PC-3 (cell line): Measurements from ENCODE around the gene CAMK1D. TPM values are rescaled to one million over a fixed set of nuclear protein-coding genes. Genes with fewer than 3 reads are reported as not detected.

Source experiments
- ATAC-seq: fragments of 200-7000 bp; cut with Tn5 transposase; 2 replicates; pipeline ENCODE4 v1.9.1; 2020; ENCODE audit warnings: mild to moderate bottlenecking, moderate library complexity
- BruUV-seq: library from RNA; stranded (reverse); fragments of 400-500 nt; replicated peaks from 2 replicates; lab custom pipeline; 2021; lab: Mats Ljungman, UMichigan
- CTCF ChIA-PET: fragments of 300-600 bp; sonication (Branson Sonifier 250); formaldehyde crosslinking; loops from one replicate; lab custom pipeline; 2022; ENCODE audit warnings: antibody characterized with exemption; lab: Charles Lee
- POLR2A ChIA-PET: fragments of 300-600 bp; sonication (Branson Sonifier 250); formaldehyde crosslinking; loops from one replicate; lab custom pipeline; 2022; ENCODE audit warnings: antibody characterized with exemption; ENCODE audit not compliant: unreplicated experiment; lab: Charles Lee
- DNase-seq: peaks from one replicate; pipeline ENCODE4 v3.0.0-alpha.2; 2015
- H2AFZ ChIP-seq: fragments of 300-600 bp; sonication (generic); 2 replicates; pipeline ENCODE4 v1.6.0; 2016; ENCODE audit warnings: antibody characterized with exemption, low read length
- H3F3A ChIP-seq: fragments of 300-600 bp; sonication (generic); one replicate; pipeline ENCODE4 v1.6.0; 2017; ENCODE audit warnings: antibody characterized with exemption, low read length, control low read depth, mild to moderate bottlenecking; ENCODE audit not compliant: unreplicated experiment
- H3K27ac ChIP-seq: fragments of 300-600 bp; sonication (generic); 2 replicates; pipeline ENCODE4 v1.5.1; 2016; ENCODE audit warnings: mild to moderate bottlenecking, low read length
- H3K27me3 ChIP-seq: fragments of 300-600 bp; sonication (generic); 2 replicates; pipeline ENCODE4 v1.6.1; 2016; ENCODE audit warnings: low read length, mixed read lengths
- H3K36me3 ChIP-seq: fragments of 300-600 bp; sonication (generic); 2 replicates; pipeline ENCODE4 v1.6.1; 2016; ENCODE audit warnings: low read depth, mixed run types, low read length, mixed read lengths
- H3K4me1 ChIP-seq: fragments of 300-600 bp; sonication (generic); 2 replicates; pipeline ENCODE4 v1.5.1; 2016; ENCODE audit warnings: low read length; ENCODE audit not compliant: insufficient read depth
- H3K4me2 ChIP-seq: fragments of 300-600 bp; sonication (generic); 2 replicates; pipeline ENCODE4 v1.6.0; 2016; ENCODE audit warnings: low read length
- H3K4me3 ChIP-seq: fragments of 300-600 bp; sonication (generic); 2 replicates; pipeline ENCODE4 v1.5.1; 2016; ENCODE audit warnings: mild to moderate bottlenecking, low read length, mixed read lengths
- H3K79me2 ChIP-seq: fragments of 300-600 bp; sonication (generic); 2 replicates; pipeline ENCODE4 v1.6.1; 2017; ENCODE audit warnings: low read length, mixed read lengths
- H3K9ac ChIP-seq: fragments of 300-600 bp; sonication (generic); 2 replicates; pipeline ENCODE4 v1.6.0; 2016; ENCODE audit warnings: mild to moderate bottlenecking, low read length
- H3K9me2 ChIP-seq: fragments of 300-600 bp; sonication (generic); replicated peaks from 2 replicates; pipeline ENCODE4 v1.6.1; 2016; ENCODE audit warnings: mixed run types, low read length, mixed read lengths
- H3K9me3 ChIP-seq: fragments of 300-600 bp; sonication (generic); 2 replicates; pipeline ENCODE4 v1.6.1; 2016; ENCODE audit warnings: low read length, mixed read lengths
- H4K20me1 ChIP-seq: fragments of 300-600 bp; sonication (generic); 2 replicates; pipeline ENCODE4 v1.6.1; 2016; ENCODE audit warnings: low read length, mixed read lengths
- CTCF ChIP-seq: fragments of 300-600 bp; sonication (generic); conservative IDR thresholded peaks from 2 replicates; pipeline ENCODE4 v1.5.1; 2017; ENCODE audit warnings: antibody characterized with exemption, low read depth, mild to moderate bottlenecking, low read length
- EZH2 ChIP-seq: fragments of 300-600 bp; sonication (generic); IDR thresholded peaks from one replicate; pipeline ENCODE4 v1.6.1; 2017; ENCODE audit warnings: antibody characterized with exemption, mild to moderate bottlenecking, low read length; ENCODE audit not compliant: unreplicated experiment
- EZH2phosphoT487 ChIP-seq: fragments of 300-600 bp; sonication (generic); IDR thresholded peaks from 2 replicates; pipeline ENCODE4 v1.6.1; 2018; ENCODE audit warnings: mild to moderate bottlenecking, antibody characterized with exemption, low read length, borderline replicate concordance
- intact Hi-C: fragments of 100-400 bp; cut with micrococcal nuclease; formaldehyde crosslinking; loops from 2 replicates; pipeline ENCODE4 v1.9.0; 2023
- total RNA-seq: library from RNA; depleted of rRNA; stranded (reverse); fragments of >200 nt; gene quantifications from 2 replicates; pipeline ENCODE4 v1.2.3, GENCODE V29; 2014

Gene CAMK1D
- total RNA-seq, 1 experiment from 2014 or later: 1.3 TPM

- Histone ChIP-seq H3K9ac (no peak overlapping the region), H3K4me1 (no peaks in the 10 kb centered on the region), H2AFZ (no peak overlapping the region), H3K27me3 (no peaks in the 10 kb centered on the region), H3K36me3 (no peaks in the 10 kb centered on the region), H3K9me3 (no peaks in the 10 kb centered on the region), H3F3A (no peaks in the 10 kb centered on the region), H3K79me2 (no peaks in the 10 kb centered on the region), H4K20me1 (no peaks in the 10 kb centered on the region), H3K9me2 (no peaks in the 10 kb centered on the region), H3K4me2 (no peak overlapping the region), H3K4me3 (no peak overlapping the region), H3K27ac (no peak overlapping the region)
- intact Hi-C loops: no loop called here
- BruUV-seq: no TSS peak
- DNase-seq (no peak), ATAC-seq (no peak)
- POLR2A ChIA-PET: no interaction called here
- CTCF ChIA-PET: no interaction called here
- TF ChIP-seq CTCF: no peak
- TF ChIP-seq EZH2: no peak
- no peak for TF ChIP-seq EZH2phosphoT487
Measured at GRCh38 chr10:12777840-12778585, 428.7 kb downstream of the CAMK1D start.

- no peaks in the 10 kb centered on the region for H3K36me3 ChIP-seq
- no peaks in the 10 kb centered on the region for H3F3A ChIP-seq
- no peaks in the 10 kb centered on the region for H3K4me1 ChIP-seq
- DNase-seq (no peak), ATAC-seq (no peak)
- TF ChIP-seq EZH2phosphoT487: no peak
- TF ChIP-seq EZH2: no peak
- intact Hi-C loops: no loop called here
- BruUV-seq: no TSS peak
- H3K27ac ChIP-seq: no peak overlapping the region
- no peaks in the 10 kb centered on the region for H4K20me1 ChIP-seq
- no peak overlapping the region for H2AFZ ChIP-seq
- CTCF ChIA-PET: no interaction called here
- no peaks in the 10 kb centered on the region for H3K79me2 ChIP-seq
- no peak overlapping the region for H3K9ac ChIP-seq
- no peaks in the 10 kb centered on the region for H3K27me3 ChIP-seq
- H3K4me3 ChIP-seq: no peak overlapping the region
- POLR2A ChIA-PET: no interaction called here
- no peaks in the 10 kb centered on the region for H3K9me3 ChIP-seq
- no peaks in the 10 kb centered on the region for H3K9me2 ChIP-seq
- no peak overlapping the region for H3K4me2 ChIP-seq
Measured at GRCh38 chr10:12780634-12781601, 431.6 kb downstream of the CAMK1D start.

GRCh38 chr10:12781976-12782375 lies 432.6 kb downstream of the CAMK1D start:
- no peak overlapping the region for H3K4me3 ChIP-seq
- no peak overlapping the region for H3K27ac ChIP-seq
- TF ChIP-seq EZH2 (no peak), CTCF (no peak), EZH2phosphoT487 (no peak)

More at GRCh38 chr10:12781976-12782375, 432.6 kb downstream of the CAMK1D start:
- Histone ChIP-seq H3K9ac (no peak overlapping the region), H4K20me1 (no peaks in the 10 kb centered on the region), H3K79me2 (no peaks in the 10 kb centered on the region), H3F3A (no peaks in the 10 kb centered on the region), H2AFZ (no peak overlapping the region), H3K36me3 (no peaks in the 10 kb centered on the region), H3K9me3 (no peaks in the 10 kb centered on the region), H3K4me1 (no peaks in the 10 kb centered on the region), H3K9me2 (no peaks in the 10 kb centered on the region), H3K27me3 (no peaks in the 10 kb centered on the region), H3K4me2 (no peak overlapping the region)
- ATAC-seq: no peak
- ChIA-PET POLR2A (no interaction called here), CTCF (interaction anchor here (0.7 kb wide), 1 partner anchor 52 kb away, joined by 3 read pairs; no protein-coding TSS in a partner anchor)
- intact Hi-C loops: loop anchor here (1.0 to 2.0 kb wide), 2 partner anchors 121 to 292 kb away; no protein-coding TSS in a partner anchor
- no TSS peak for BruUV-seq
- no peak for DNase-seq
